ENCODE data around the gene PRPF40B. TPM values are rescaled to one million over a fixed set of nuclear protein-coding genes. Genes with fewer than 3 reads are reported as not detected.
A peak's percentile ranks its signal among the peaks of the same experiment; 100 is the strongest.

The PRPF40B gene
- total RNA-seq, 2 experiments from 2014 or later = 4.7 to 6.5 TPM

DNA sequence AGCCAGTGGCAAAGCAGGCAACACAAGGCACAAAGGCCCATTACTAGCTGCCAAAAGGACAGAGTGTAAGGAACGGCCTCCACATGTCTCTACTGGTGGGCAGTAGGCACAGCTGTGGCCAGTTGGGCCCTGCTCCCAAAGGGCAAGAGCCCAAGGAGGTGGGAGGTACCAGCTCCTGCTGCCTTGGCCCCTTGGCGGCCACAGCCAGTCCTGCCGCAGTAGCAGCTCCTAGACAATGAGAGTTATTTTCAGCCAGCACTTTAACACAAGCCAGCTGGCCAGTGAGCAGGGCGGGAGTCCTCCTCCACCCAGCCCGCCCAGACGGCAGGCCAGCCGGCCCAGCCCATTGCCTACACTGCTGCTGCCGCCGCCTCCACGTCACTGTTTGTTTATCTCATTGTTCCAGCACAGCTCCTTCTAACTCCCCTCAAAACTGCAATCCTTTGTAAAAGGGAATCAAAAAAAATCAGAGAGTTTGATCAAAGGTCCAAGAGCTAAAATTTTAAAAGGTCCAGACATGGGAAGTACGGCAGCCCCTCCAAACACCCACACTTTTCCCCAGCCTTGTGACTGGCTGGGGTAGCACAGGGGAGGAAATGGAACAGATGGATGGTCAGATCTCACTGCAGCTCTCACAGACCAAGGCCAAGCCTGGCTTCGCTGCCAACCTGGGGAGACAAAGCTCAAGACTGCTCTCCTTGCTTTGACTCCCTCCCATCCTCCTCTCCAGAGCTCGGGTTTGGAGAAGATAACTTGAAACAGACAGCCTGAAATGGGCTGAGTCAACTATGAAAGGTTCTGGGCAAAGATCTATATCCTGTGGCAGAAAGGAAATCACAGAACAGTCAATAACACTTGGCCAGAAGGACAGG, 50.3 kb downstream of the PRPF40B start:
- Histone ChIP-seq H3K36me3 (ENCODE audit: insufficient read depth, low read length) (no peaks in the 10 kb centered on the region), H3K4me1 (ENCODE audit: insufficient read depth, low read length) (peaks cover 71% of the 10 kb centered on the region), H3K27ac (ENCODE audit: low read depth in 1 of 2, low read length in 2 of 2) (peak overlapping the region; percentile 89 to 93), H3K9me3 (ENCODE audit: control insufficient read depth in 1 of 2, insufficient read depth in 1 of 2, low read length in 2 of 2) (no peaks in the 10 kb centered on the region), H3K4me3 (ENCODE audit: low read length) (no peak overlapping the region), H3K27me3 (ENCODE audit: control insufficient read depth in 1 of 2, insufficient read depth in 2 of 2, low read length in 2 of 2) (no peaks in the 10 kb centered on the region)
- ATAC-seq (ENCODE audit: poor library complexity) = peak; percentile 7
- H3K27ac Mint-ChIP-seq = peak overlapping the region; percentile 97
- no peaks in the 10 kb centered on the region for H3K27me3 Mint-ChIP-seq
- H3K9me3 Mint-ChIP-seq = no peaks in the 10 kb centered on the region
- intact Hi-C loops (cut with DNase I, micrococcal nuclease) = no loop called here
- peak overlapping the region; percentile 72 for H3K4me3 Mint-ChIP-seq
- TF ChIP-seq, protein P1, sequence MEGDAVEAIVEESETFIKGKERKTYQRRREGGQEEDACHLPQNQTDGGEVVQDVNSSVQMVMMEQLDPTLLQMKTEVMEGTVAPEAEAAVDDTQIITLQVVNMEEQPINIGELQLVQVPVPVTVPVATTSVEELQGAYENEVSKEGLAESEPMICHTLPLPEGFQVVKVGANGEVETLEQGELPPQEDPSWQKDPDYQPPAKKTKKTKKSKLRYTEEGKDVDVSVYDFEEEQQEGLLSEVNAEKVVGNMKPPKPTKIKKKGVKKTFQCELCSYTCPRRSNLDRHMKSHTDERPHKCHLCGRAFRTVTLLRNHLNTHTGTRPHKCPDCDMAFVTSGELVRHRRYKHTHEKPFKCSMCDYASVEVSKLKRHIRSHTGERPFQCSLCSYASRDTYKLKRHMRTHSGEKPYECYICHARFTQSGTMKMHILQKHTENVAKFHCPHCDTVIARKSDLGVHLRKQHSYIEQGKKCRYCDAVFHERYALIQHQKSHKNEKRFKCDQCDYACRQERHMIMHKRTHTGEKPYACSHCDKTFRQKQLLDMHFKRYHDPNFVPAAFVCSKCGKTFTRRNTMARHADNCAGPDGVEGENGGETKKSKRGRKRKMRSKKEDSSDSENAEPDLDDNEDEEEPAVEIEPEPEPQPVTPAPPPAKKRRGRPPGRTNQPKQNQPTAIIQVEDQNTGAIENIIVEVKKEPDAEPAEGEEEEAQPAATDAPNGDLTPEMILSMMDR (IDR thresholded peaks at IDR 0.05) = no peak
- H3K4me1 Mint-ChIP-seq (ENCODE audit: low read depth) = peaks cover 91% of the 10 kb centered on the region
- no peaks in the 10 kb centered on the region for H3K36me3 Mint-ChIP-seq (ENCODE audit: low read depth)
- POLR2A ChIA-PET = interaction anchor here (0.8 to 8.1 kb wide), 9 partner anchors 10 to 168 kb away, joined by 3 to 105 read pairs (median 4); partner anchors contain the start of genes FMNL3 and TMBIM6
- peak in 6 of 14 experiments; percentile 21 to 55 (median 32) for DNase-seq
- CTCF ChIA-PET = interaction anchor here (0.7 to 3.2 kb wide), 7 partner anchors 10 to 50 kb away, joined by 3 to 13 read pairs (median 5); partner anchors contain the start of genes FMNL3 and PRPF40B

DNA sequence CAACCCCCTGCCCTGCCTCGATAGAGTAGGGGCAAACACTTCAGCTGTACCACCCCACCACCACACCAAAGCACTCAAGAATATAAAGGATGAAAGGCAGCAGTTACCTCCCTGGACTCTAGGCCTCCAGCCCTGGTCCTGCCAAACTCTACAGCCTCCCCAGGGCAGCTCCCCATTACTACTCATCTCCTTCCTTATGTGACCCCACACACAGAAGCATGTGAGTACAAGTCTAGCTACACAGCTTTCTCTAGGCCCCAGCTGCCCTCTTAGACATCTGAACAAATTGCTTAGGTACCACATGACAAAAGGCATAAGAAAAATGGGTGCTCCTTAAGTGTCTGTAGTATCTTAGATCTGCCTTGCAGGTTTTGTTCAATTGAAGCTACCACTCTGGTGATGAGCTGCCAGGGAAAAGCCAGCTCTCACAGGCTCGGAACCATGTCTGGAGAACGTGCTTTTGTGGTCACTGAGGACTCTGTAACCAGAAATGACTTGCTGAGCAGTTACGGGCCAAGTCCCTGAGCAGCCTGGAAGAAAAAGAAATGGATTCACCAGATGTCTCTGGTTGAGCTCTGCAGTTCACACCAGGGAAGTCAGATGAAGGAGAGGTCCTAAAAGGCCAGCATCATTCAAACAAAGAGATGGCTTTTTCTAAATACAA, 51.1 kb downstream of the PRPF40B start:
- Histone ChIP-seq H3K27me3 (ENCODE audit: control insufficient read depth in 1 of 2, insufficient read depth in 2 of 2, low read length in 2 of 2) (no peaks in the 10 kb centered on the region), H3K27ac (ENCODE audit: low read depth in 1 of 2, low read length in 2 of 2) (peak overlapping the region; percentile 89 to 93), H3K36me3 (ENCODE audit: insufficient read depth, low read length) (no peaks in the 10 kb centered on the region), H3K4me1 (ENCODE audit: insufficient read depth, low read length) (peaks cover 64% of the 10 kb centered on the region), H3K4me3 (ENCODE audit: low read length) (no peak overlapping the region), H3K9me3 (ENCODE audit: control insufficient read depth in 1 of 2, insufficient read depth in 1 of 2, low read length in 2 of 2) (no peaks in the 10 kb centered on the region)
- peak overlapping the region; percentile 97 for H3K27ac Mint-ChIP-seq
- H3K4me1 Mint-ChIP-seq (ENCODE audit: low read depth) = peaks cover 89% of the 10 kb centered on the region
- ChIA-PET POLR2A (interaction anchor here (0.8 to 8.1 kb wide), 8 partner anchors 9 to 167 kb away, joined by 3 to 105 read pairs (median 6); partner anchors contain the start of genes FMNL3 and TMBIM6), CTCF (interaction anchor here (0.7 to 3.2 kb wide), 9 partner anchors 9 to 51 kb away, joined by 3 to 13 read pairs (median 5); partner anchors contain the start of genes FMNL3 and PRPF40B)
- no peaks in the 10 kb centered on the region for H3K27me3 Mint-ChIP-seq
- no peaks in the 10 kb centered on the region for H3K9me3 Mint-ChIP-seq
- TF ChIP-seq, protein P1 (IDR thresholded peaks at IDR 0.05) = no peak
- intact Hi-C loops (cut with DNase I, micrococcal nuclease) = no loop called here
- DNase-seq (peak in 1 of 14 experiments; percentile 23), ATAC-seq (ENCODE audit: poor library complexity) (no peak)
- H3K4me3 Mint-ChIP-seq = peak overlapping the region; percentile 72
- no peaks in the 10 kb centered on the region for H3K36me3 Mint-ChIP-seq (ENCODE audit: low read depth)

DNA sequence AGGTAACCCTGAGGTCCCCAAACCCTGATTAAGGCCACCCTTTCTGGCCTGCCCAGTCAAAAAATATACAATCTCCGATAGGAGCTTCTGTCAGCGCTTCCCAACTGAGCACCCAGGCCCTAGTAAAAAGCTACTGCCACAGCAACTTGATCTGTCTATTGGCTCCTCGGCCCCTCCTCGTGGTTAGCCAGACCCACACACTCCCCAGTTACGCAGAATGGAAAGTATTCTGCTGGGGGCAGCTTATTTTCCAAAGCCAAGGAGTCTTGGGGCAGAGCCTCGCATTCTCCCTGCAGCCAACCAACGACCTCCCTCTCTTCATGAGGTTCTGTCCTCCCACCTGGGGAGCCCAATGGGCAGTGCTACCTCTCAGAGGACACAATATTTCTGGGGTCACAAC, 51.8 kb downstream of the PRPF40B start:
- no peaks in the 10 kb centered on the region for H3K9me3 ChIP-seq (ENCODE audit: control insufficient read depth in 1 of 2, insufficient read depth in 1 of 2, low read length in 2 of 2)
- Mint-ChIP-seq H3K36me3 (ENCODE audit: low read depth) (no peaks in the 10 kb centered on the region), H3K4me3 (peak overlapping the region; percentile 6), H3K4me1 (ENCODE audit: low read depth) (peaks cover 83% of the 10 kb centered on the region), H3K9me3 (no peaks in the 10 kb centered on the region), H3K27me3 (no peaks in the 10 kb centered on the region), H3K27ac (peak overlapping the region; percentile 97)
- DNase-seq = no peak
- POLR2A ChIA-PET = interaction anchor here (1.2 to 8.1 kb wide), 5 partner anchors 9 to 30 kb away, joined by 4 to 105 read pairs (median 6); partner anchors contain the start of gene FMNL3
- no peaks in the 10 kb centered on the region for H3K36me3 ChIP-seq (ENCODE audit: insufficient read depth, low read length)
- CTCF ChIA-PET = interaction anchor here (0.9 to 3.2 kb wide), 7 partner anchors 9 to 66 kb away, joined by 3 to 13 read pairs (median 5); partner anchors contain the start of genes FMNL3 and TMBIM6
- no peak for ATAC-seq (ENCODE audit: poor library complexity)
- peak overlapping the region; percentile 89 to 93 for H3K27ac ChIP-seq (ENCODE audit: low read depth in 1 of 2, low read length in 2 of 2)
- no peaks in the 10 kb centered on the region for H3K27me3 ChIP-seq (ENCODE audit: control insufficient read depth in 1 of 2, insufficient read depth in 2 of 2, low read length in 2 of 2)
- no peak overlapping the region for H3K4me3 ChIP-seq (ENCODE audit: low read length)
- intact Hi-C loops (cut with DNase I, micrococcal nuclease) = no loop called here
- peaks cover 57% of the 10 kb centered on the region for H3K4me1 ChIP-seq (ENCODE audit: insufficient read depth, low read length)
- TF ChIP-seq, protein P1 (IDR thresholded peaks at IDR 0.05) = no peak
